ENCODE data around the gene APLF. TPM values are rescaled to one million over a fixed set of nuclear protein-coding genes. Genes with fewer than 3 reads are reported as not detected.

The APLF gene
- total RNA-seq, 2 experiments from 2014 or later, result 2.8 to 3.6 TPM

DNA sequence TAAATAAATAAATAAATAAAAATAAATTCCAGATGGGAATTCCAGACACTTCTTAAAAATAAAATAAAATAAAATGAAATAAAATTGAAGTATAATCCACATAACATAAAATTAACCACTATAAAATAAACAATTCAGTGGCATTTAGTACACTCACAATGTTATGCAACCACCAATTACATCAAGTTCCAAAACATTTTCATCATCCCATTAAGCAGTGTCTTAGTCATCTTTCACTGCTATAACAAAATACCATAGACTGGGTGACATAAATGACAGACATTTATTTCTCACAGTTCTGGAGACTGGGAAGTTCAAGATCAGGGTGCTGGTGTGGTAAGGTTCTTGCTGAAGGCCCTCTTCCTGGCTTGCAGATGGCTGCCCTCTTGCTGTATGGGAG lies 153.4 kb downstream of the APLF start:
- H3K4me1 Mint-ChIP-seq, result no peaks in the 10 kb centered on the region
- peaks cover 4% of the 10 kb centered on the region for H3K36me3 Mint-ChIP-seq (ENCODE audit: low read depth)
- no peak overlapping the region for H3K4me3 Mint-ChIP-seq
- no peak overlapping the region for H3K27ac Mint-ChIP-seq
- H3K9me3 Mint-ChIP-seq, result peaks cover 12% of the 10 kb centered on the region
- DNase-seq, result no peak
- CTCF ChIA-PET, result no interaction called here
- H3K27me3 Mint-ChIP-seq, result peaks cover under 1% of the 10 kb centered on the region
- POLR2A ChIA-PET, result no interaction called here

DNA sequence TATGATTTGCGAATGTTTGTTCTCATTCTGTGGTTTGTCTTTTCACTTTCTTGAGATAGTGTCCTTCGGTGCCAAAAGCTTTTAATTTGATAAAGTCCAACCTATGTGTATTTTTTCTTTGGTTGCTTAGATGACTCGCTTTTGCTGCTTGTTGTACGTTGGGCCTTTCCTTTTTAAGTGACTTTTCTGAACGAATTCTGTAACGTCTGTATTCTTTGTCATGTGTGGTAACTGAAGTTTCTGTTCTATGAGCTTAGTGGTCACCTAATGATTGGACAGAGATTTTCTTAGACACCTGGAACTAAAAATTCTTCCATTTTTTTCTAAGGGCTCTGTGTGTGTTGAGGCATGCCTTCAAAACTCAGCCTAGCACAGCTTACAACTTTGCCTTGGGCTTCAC lies 156.4 kb downstream of the APLF start:
- Mint-ChIP-seq H3K4me3 (no peak overlapping the region), H3K27me3 (peaks cover 5% of the 10 kb centered on the region), H3K27ac (no peak overlapping the region), H3K4me1 (no peaks in the 10 kb centered on the region), H3K9me3 (peaks cover 14% of the 10 kb centered on the region), H3K36me3 (ENCODE audit: low read depth) (peaks cover 4% of the 10 kb centered on the region)
- ChIA-PET POLR2A (no interaction called here), CTCF (interaction anchor here (0.9 kb wide), 1 partner anchor 159 kb away, joined by 4 read pairs; no protein-coding TSS in a partner anchor)
- no peak for DNase-seq

DNA sequence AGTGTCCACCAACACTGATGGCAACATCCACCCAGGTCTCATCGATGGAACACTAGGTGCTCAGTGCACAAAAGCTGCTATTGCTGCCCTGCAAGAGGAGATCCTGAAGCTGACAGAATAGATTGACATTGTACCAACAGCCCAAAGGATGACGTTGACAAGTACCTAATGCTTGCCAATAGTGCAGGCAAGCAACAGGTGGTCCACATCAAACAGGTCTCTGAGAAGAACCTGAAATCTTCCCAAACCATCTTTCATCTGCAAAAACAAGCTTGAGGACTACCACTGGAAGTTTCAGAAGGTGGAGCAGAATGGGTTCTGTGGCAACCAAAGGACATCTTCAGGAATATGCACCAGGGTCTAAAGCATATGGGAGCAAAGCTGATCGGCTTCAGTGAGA lies 160.2 kb downstream of the APLF start:
- ChIA-PET POLR2A (no interaction called here), CTCF (interaction anchor here (0.6 kb wide), 1 partner anchor 33 kb away, joined by 3 read pairs; no protein-coding TSS in a partner anchor)
- Mint-ChIP-seq H3K4me3 (no peak overlapping the region), H3K27me3 (peaks cover 17% of the 10 kb centered on the region), H3K4me1 (no peaks in the 10 kb centered on the region), H3K36me3 (ENCODE audit: low read depth) (no peaks in the 10 kb centered on the region), H3K9me3 (peaks cover 5% of the 10 kb centered on the region), H3K27ac (no peak overlapping the region)
- DNase-seq, result no peak

Other genes starting within 250 kb of the APLF start
- 10 to 100 TPM; 80.0 to 92.9 TPM for gene PPP3R1, start 215.1 kb upstream of the APLF start, total RNA-seq
- not detected for gene CNRIP1, start 147.6 kb upstream of the APLF start, total RNA-seq
- gene PLEK, start 102.3 kb upstream of the APLF start, total RNA-seq, result 10 to 100 TPM in 1 of 2 experiments, 1 to 10 TPM in 1; 9.5 to 10.9 TPM
- gene FBXO48, start 291 bp upstream of the APLF start, total RNA-seq, result 1 to 10 TPM; 5.0 to 5.4 TPM
- gene PROKR1, start 176.0 kb downstream of the APLF start, total RNA-seq, result not detected

Data from activated CD4-positive, alpha-beta memory T cell treated with anti-CD3 and anti-CD28 coated beads, Interleukin-2, amount 10 ng/mL, durations not matched to agents 7 days and 5 days (primary cell).